HuH-7.5 (cell line): ENCODE data around the gene KRT75.

Source experiments
- DNase-seq: peaks from one replicate; pipeline ENCODE4 v3.0.0; 2011; ENCODE audit warnings: low spot score

The KRT75 gene

GRCh38 chr12:52439845-52440244 is 5.7 kb upstream of the KRT75 start:
- DNase-seq: no peak

GRCh38 chr12:52439420-52439819 is 5.2 kb upstream of the KRT75 start:
- DNase-seq: no peak

GRCh38 chr12:52438305-52439301 is 4.4 kb upstream of the KRT75 start:
- no peak for DNase-seq

- DNase-seq: no peak
Observed at GRCh38 chr12:52437508-52437907, 3.3 kb upstream of the KRT75 start.

- no peak for DNase-seq
Observed at GRCh38 chr12:52436828-52437474, 2.8 kb upstream of the KRT75 start.

- DNase-seq: no peak
Observed at GRCh38 chr12:52436000-52436827, 2.0 kb upstream of the KRT75 start.

GRCh38 chr12:52435659-52435999 is 1.5 kb upstream of the KRT75 start:
- DNase-seq: no peak

- no peak for DNase-seq
Observed at GRCh38 chr12:52434760-52435530, 774 bp upstream of the KRT75 start.

- DNase-seq: no peak
Observed at GRCh38 chr12:52433501-52434080, 580 bp downstream of the KRT75 start.

- DNase-seq: no peak
Observed at GRCh38 chr12:52432559-52433207, 1.5 kb downstream of the KRT75 start.

- no peak for DNase-seq
Observed at GRCh38 chr12:52428121-52428520, 6.0 kb downstream of the KRT75 start.

GRCh38 chr12:52427083-52427482 is 7.1 kb downstream of the KRT75 start:
- no peak for DNase-seq

GRCh38 chr12:52426034-52426433 is 8.1 kb downstream of the KRT75 start:
- DNase-seq: no peak

GRCh38 chr12:52425466-52425865 is 8.7 kb downstream of the KRT75 start:
- no peak for DNase-seq

GRCh38 chr12:52423661-52424500 is 10.3 kb downstream of the KRT75 start:
- no peak for DNase-seq

GRCh38 chr12:52423035-52423434 is 11.1 kb downstream of the KRT75 start:
- DNase-seq: no peak

GRCh38 chr12:52419656-52420055 is 14.5 kb downstream of the KRT75 start:
- no peak for DNase-seq

- DNase-seq: no peak
Observed at GRCh38 chr12:52418576-52419110, 15.5 kb downstream of the KRT75 start.

GRCh38 chr12:52417740-52418139 is 16.4 kb downstream of the KRT75 start:
- no peak for DNase-seq

GRCh38 chr12:52416795-52417194 is 17.4 kb downstream of the KRT75 start:
- no peak for DNase-seq
